Fibroblast of skin of abdomen (primary cell): ENCODE data around the gene MRPS27.

Experiments
- DNase-seq: peaks from one replicate; pipeline ENCODE4 v3.0.0-alpha.2; 2013

The MRPS27 gene

DNA sequence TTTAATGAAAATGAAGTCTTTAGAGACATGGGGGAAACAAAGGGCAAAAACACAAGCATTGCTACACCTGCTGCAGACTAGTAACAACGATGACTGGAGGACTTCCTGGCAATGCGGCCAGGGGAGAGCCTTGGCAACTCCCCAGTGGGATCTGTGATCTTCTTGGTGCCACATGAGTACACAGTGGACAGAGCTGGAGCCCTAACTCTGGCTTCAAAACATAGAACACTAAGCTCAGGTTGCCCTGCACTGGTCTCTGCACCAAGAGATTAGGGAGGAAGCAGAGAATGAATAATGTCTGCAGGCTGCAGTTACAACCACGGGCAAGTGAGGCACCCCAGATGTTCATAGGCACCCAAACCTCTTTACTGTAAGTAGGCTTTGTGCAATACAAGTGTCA lies 91.1 kb downstream of the MRPS27 start:
- no peak for DNase-seq

- DNase-seq = no peak
These were observed 93.1 kb downstream of the MRPS27 start for GRCh38 chr5:72226950-72227349.

GRCh38 chr5:72225741-72226140 lies 94.3 kb downstream of the MRPS27 start:
- DNase-seq = peak; percentile 62

- DNase-seq = peak; percentile 91
These were observed 95.0 kb downstream of the MRPS27 start for GRCh38 chr5:72224946-72225463.

- DNase-seq = no peak
These were observed 96.7 kb downstream of the MRPS27 start for GRCh38 chr5:72223371-72223770.

GRCh38 chr5:72222521-72222920 lies 97.5 kb downstream of the MRPS27 start:
- DNase-seq = no peak

GRCh38 chr5:72221541-72221940 lies 98.5 kb downstream of the MRPS27 start:
- DNase-seq = no peak

DNA sequence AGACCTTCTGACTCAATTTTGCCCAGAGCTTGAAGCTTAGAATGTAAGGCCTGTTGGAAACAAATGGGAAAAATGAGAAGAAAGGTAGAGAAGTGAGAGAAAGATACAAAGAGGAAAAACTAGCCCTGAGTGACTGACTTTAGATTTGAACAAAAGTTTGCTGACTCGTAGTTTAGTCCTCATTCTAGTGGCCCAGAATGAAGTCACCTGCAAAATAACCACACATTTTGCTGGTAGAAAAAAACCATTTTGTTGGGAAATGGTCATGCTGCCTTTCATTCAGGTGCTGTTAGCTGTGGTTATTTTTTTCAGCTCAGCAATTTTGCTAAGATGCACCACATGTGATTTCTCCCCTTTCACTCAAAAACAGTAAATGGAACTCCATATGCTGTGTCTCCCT lies 98.9 kb downstream of the MRPS27 start:
- DNase-seq = no peak

DNA sequence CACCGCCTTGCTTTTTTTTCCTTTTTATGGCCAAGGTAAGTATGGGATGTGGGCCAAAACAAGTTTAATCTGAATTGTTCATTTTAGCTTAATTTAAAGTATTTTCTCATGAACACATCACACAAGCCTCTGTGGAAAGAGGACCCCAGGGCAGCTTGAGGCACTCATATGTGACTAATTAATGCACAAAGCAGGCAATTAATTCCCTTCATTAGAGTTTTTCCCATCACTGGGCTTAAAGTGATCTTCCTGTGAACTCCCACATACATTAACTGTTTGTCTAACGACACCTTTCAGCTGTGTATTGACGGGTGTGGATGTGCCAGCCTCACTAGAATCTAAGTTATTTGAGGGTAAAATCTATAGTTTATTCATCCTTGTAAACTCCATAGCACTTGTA lies 103.3 kb downstream of the MRPS27 start:
- DNase-seq = no peak

GRCh38 chr5:72214168-72214567 lies 105.9 kb downstream of the MRPS27 start:
- DNase-seq = no peak

GRCh38 chr5:72213482-72213881 lies 106.6 kb downstream of the MRPS27 start:
- no peak for DNase-seq

DNA sequence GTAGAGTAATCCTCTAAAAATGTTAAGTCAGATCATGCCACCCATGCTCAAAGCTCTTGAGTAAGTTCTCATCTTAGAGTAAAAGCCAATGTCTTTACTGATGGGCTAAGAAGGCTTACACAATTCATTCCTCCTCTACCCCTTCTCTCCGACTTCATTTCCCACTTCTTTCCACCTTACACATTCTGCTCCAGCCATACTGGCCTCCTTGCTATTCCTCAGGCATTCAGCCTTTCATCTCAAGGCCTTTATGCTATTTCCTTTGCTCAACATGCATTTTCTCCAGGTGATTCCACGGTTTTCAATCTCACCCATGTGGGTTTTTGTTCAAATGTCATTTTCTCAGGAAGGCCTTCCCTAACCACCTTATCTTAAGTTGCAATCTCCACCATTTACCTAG lies 107.9 kb downstream of the MRPS27 start:
- DNase-seq = no peak

DNA sequence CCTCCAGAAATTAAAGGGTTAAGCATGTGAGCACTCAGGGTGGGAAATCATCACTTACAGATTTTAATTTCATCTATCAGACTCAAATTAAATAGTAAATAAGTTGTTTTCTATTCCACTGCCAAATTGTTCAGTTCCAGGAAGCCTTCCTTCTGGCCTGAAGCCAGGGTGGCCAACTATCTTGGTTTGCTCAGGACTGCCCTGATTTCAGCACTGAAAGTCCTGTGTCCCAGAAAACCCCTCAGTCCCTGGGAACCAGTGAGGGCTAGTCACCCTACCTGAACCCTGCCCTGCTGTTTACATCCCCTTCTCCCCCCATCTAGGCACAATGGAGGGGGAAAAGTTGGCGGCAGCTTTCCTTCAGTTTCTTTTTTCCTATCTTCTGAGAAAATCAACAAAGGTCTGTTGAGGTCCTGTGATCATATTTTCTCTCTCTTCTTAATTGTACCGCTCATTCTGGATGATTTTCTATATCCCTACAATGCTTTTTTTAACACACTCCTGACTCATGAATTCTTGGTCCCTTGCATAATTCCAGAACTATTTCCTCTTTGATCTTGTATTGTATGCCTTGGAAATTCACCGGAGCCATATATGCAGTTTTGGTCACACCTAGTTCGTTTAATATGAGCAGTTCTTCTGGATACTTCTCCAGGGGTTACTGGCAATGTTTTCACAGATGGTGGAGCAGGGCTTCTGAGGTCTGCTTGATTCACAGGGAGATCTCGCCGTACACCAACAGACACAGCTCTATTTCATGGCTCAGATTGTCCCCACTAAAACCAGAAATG lies 109.0 kb downstream of the MRPS27 start:
- DNase-seq = peak; percentile 92

DNA sequence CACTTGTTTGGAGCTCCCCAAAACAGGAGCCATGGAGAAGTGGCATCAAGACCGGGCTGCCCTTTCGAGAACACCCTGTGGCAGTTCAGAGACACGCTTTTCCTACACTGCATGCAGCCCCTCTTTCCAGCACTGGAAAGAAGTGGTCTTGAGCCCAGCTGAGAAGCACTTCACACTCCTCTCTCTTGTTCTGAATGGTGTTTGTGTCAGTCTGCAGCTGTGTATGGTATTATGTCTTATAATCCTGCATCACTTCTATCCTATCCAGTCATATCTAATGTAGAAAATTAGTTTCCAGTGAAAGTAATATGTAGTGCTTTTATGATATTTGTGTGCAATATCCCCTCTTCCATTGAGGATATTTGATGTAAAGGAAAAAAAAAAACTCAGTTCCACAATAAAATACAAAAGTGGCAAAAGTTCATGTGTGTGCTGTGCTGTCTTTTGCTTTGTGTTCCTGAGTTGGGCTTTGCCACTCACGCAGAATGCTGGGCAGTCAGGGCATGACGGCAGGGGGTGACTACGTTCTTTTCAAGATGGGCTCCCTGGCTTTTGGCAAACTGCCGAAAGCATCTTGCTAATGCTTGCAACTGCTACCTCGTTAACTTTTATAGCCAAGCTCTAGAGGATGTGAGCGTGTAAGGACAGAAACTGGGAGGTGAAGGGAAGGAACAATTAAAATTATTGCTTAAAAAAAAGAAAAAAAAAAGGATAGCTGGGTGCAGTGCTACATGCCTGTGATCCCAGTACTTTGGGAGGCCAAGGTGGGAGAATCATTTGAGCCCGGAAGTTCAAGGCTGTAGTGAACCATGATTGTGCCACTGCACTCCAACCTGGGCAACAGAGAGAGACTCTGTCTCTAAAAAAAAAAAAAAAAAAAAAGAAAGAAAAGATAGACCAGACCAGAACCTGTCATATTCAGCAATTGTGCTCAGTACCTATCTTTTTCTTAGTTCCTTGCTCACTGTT lies 110.6 kb downstream of the MRPS27 start:
- peak; percentile 51 for DNase-seq

- no peak for DNase-seq
These were observed 111.6 kb downstream of the MRPS27 start for GRCh38 chr5:72208324-72208926.

GRCh38 chr5:72206994-72207393 lies 113.0 kb downstream of the MRPS27 start:
- no peak for DNase-seq

- DNase-seq = no peak
These were observed 113.9 kb downstream of the MRPS27 start for GRCh38 chr5:72206160-72206559.

- DNase-seq = peak; percentile 43
These were observed 114.5 kb downstream of the MRPS27 start for GRCh38 chr5:72205431-72206009.

GRCh38 chr5:72204946-72205345 lies 115.1 kb downstream of the MRPS27 start:
- DNase-seq = no peak

DNA sequence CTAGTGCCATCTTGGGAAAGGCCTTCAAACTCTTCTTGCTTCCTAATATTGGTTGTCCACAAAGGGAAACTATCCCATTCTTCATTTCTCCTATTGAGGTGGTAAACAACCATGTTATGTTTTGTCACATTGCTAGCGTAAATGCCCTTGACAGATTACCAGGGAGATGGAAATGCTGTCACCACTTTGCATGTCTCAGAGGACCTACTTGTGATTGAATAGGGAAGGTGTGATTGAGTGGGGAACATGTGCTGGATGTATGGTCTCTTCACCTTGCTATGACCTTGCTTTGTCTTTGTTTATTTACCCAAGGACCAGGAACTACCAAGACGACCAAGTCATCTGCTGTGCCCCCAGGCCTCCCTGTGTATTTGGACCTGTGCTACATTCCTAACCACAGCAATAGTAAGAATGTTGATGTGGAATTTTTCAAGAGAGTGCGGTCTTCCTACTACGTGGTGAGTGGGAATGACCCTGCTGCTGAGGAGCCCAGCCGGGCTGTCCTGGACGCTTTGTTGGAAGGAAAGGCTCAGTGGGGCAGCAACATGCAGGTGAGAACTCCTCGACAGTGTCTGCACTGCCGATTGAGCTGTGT lies 116.7 kb downstream of the MRPS27 start:
- DNase-seq = no peak

DNA sequence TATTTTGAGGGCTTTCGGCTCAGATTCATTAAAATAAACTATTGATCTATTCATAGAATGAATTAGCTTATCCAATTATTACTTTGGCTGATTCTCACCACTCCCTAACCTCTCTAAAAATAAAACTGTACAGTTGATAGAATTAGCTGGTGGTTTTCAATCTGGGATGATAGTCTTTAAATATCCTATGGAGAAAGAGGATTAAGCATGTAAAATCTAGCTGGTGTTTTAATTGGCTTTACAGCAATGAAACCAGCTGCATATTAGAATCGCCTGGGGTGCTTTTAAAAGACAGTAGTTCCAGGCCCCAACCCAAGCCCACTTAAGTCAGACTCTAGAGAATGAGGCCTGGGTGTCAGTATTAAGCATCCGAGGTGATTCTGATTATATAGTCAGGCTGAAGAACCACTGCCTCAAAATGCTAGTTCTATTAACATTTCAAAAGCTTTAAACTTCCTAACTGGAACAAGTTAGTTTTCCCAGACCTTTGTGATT lies 117.7 kb downstream of the MRPS27 start:
- no peak for DNase-seq

GRCh38 chr5:72199681-72200080 lies 120.4 kb downstream of the MRPS27 start:
- DNase-seq = no peak
